GM19025 (cell line): ENCODE results near the gene RANBP3L.
"Not testable (repeated sequence)": the region's sequence is repeated elsewhere in the genome, so short reads cannot be mapped to it uniquely, and the experiment has no call there.

Source experiments
- ATAC-seq: cut with Tn5 transposase; IDR thresholded peaks from one replicate; pipeline ENCODE4 v1.9.1; 2021; ENCODE audit warnings: mild to moderate bottlenecking, low read depth, moderate library complexity; ENCODE audit not compliant: unreplicated experiment

The RANBP3L gene

DNA sequence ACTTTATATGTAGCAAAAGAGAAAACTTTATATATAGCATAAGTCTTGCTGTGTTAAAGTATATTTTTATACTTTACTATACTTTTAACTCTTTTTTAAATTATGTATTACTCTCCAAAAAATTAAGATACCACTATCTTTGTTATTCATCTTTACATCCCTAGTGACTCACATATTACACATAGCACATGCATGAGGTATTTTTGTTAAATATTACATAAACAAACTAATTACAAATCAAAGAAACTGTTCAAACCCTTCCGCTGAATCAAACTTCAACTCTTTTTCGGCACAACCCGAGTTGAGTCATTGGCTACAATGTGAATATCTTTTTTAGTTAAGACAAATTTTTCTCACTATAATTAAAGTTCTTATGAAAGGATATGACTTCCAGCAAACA, 92.0 kb downstream of the RANBP3L start:
- no peak for ATAC-seq

DNA sequence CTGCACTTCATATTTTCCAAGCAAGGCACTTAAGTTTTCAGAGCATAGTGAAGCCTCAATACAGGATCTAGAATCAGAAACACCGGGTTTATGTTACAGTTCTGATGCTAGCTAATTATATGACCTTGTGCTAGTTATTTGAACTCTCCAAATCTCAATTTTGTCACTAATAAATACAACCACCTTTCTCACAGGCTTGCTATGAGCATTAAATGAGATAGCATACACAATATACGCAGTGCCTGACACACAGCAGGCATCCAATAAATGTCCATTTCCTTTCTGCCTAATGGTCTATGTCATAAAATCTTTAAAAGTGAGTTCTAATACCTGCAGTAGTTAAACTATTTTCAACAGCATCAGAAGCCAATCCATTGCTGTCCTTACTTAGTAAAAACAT, 92.9 kb downstream of the RANBP3L start:
- ATAC-seq, result no peak

DNA sequence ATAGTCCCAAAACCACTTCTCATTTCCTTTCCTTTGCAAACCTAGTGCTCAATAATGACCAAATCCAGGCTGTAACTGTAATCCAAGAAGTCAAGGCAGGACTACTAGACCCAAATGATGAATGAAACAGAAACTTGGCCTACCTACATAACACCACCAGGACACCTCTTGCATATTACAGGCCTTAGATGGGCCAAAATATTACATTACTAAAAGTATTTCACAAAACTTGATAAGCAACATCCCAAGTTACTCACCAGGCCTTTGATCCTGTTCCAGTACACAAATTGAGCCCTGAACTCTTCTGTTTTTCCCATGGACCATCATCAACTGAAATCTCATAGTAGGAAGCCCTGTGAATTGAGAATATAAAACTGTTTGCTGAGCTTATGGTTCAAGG, 94.8 kb downstream of the RANBP3L start:
- ATAC-seq, result no peak

DNA sequence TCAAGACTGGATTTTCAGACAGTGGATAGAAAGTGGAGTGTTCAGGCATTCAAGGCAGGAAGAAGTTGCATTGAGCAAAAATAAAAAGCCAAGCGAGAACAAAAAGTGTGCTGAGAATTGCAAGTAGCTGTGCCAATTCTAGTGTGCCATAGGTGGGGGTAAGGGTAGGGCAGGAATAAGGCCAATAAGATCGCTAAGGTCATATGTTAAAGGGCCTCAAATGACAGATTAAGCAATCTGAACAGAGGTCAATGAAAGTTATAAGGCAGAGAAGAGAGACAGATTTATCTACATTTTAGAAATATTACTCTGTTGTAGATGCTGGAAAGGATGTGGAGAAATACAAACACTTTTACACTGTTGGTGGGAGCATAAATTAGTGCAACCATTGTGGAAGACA, 96.4 kb downstream of the RANBP3L start:
- ATAC-seq, result no peak

DNA sequence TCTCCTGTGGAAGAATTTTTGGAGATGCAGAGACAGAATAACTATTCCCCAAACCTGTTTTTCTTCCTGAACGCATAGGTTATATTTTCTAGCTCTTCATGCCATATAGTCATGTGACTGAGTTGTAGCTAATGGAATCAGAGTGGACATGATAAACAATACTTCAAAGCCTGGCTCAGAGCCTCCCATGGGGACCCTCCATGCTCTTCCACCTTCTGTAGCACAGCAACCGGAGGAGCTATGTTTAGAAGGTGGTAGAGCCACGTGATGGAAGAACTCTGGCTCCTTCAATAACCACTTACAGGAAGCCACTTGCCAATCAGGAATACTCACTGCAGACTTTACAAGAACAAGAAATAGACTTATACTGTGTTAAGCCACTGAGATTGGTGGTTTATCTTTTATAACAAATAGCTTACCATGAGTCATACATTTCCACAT, 99.2 kb downstream of the RANBP3L start:
- ATAC-seq, result no peak

DNA sequence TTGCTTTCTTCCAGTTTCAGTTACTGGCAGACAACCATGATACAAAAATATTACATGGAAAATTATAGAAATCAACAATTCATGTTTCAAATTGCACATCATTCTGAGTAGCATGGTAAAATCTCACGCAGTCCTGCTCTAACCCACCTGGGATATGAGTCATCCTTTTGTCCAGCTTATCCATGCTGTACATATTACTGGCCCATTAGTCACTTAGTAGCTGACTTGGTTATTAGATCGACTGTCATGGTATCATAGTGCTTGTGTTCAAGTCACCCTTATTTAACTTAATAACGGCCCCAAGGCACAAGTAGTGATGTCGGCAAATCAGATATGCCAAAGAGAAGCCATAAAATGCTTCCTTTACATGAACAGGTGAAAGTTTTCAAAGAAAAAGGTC, 101.2 kb downstream of the RANBP3L start:
- no peak for ATAC-seq

DNA sequence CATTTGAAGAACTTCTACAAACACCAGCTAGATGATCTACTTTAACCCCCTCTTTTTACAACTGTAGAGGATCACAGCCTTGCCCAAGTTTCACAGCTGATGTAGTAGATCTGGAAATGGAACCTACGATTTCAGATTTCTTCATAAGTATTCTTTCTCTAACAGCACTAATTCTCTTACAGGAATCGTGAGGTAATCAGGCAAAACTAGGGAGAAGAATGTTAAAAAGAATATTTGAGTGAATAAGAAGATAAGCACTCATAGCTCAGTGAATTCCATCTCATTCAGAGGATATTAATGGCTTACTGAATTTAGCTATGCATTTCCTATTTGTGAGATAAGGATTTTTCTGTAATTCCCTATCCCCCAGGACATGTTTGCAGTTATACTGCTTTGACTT, 102.1 kb downstream of the RANBP3L start:
- no peak for ATAC-seq

DNA sequence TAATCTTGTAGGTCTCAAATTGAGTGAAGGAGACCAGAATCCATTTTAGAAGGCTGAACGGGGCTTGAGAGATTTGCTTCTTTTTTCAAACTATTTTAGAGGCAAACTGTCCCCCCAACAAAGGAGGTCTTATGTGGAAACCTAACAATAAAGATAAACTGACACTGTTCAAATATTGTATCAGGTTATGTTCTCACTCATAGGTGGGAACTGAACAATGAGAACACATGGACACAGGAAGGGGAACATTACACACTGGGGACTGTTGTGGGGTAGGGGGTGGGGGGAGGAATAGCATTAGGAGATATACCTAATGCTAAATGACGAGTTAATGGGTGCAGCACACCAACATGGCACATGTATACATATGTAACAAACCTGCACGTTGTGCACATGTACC, 102.9 kb downstream of the RANBP3L start:
- ATAC-seq, result not testable (repeated sequence)
